SK-N-MC (cell line): ENCODE data around the gene ZNF775.
A peak's percentile ranks its signal among the peaks of the same experiment; 100 is the strongest.

Experiments used
- DNase-seq: peaks from one replicate; pipeline ENCODE4 v3.0.0-alpha.2; 2011; ENCODE audit warnings: low read depth, low spot score
- H3K27ac ChIP-seq: fragments of 200-600 bp; sonication (generic); 2 replicates; pipeline ENCODE4 v1.5.1; 2016; ENCODE audit warnings: mixed run types
- H3K36me3 ChIP-seq: fragments of 200-600 bp; sonication (generic); 2 replicates; pipeline ENCODE4 v1.6.1; 2017; ENCODE audit warnings: antibody characterized with exemption, low read length, mixed read lengths; ENCODE audit not compliant: insufficient read depth
- H3K4me3 ChIP-seq: fragments of 200-600 bp; sonication (generic); 2 replicates; pipeline ENCODE4 v1.5.1; 2016
- H3K9ac ChIP-seq: fragments of 200-600 bp; sonication (generic); 2 replicates; pipeline ENCODE4 v1.8.0; 2017; ENCODE audit warnings: mixed run types, mixed read lengths; ENCODE audit not compliant: insufficient read length
- H3K9me3 ChIP-seq: fragments of 200-600 bp; sonication (generic); 2 replicates; pipeline ENCODE4 v1.6.1; 2017; ENCODE audit warnings: low read depth, mild to moderate bottlenecking, antibody characterized with exemption, low read length, moderate library complexity, mixed read lengths
- EZH2 ChIP-seq: fragments of 200-600 bp; sonication (generic); IDR thresholded peaks from one replicate; pipeline ENCODE4 v1.6.1; 2017; ENCODE audit warnings: antibody characterized with exemption
- FOXP2 ChIP-seq: optimal IDR thresholded peaks from 2 replicates; pipeline ENCODE3; 2011; ENCODE audit warnings: mild to moderate bottlenecking, moderate library complexity; ENCODE audit not compliant: insufficient read depth; ENCODE audit errors: extremely low read length, control extremely low read depth
- POLR2AphosphoS5 ChIP-seq: IDR thresholded peaks from 2 replicates; pipeline ENCODE4 v1.6.1; 2012; ENCODE audit warnings: mild to moderate bottlenecking, low read depth, low read length, borderline replicate concordance

Gene ZNF775

GRCh38 chr7:150356265-150356897 lies 22.7 kb upstream of the ZNF775 start:
- no peak for DNase-seq
- Histone ChIP-seq H3K36me3 (no peaks in the 10 kb centered on the region), H3K27ac (no peak overlapping the region), H3K4me3 (no peak overlapping the region), H3K9ac (no peak overlapping the region), H3K9me3 (no peaks in the 10 kb centered on the region)
- TF ChIP-seq POLR2AphosphoS5 (no peak), FOXP2 (no peak), EZH2 (no peak)

- Histone ChIP-seq H3K9ac (no peak overlapping the region), H3K36me3 (no peaks in the 10 kb centered on the region), H3K4me3 (peak overlapping the region; percentile 72), H3K27ac (no peak overlapping the region), H3K9me3 (no peaks in the 10 kb centered on the region)
- no peak for DNase-seq
- TF ChIP-seq POLR2AphosphoS5 (no peak; the same call in 1 of the 2 replicates), EZH2 (no peak), FOXP2 (peak; percentile 81)
Measured at GRCh38 chr7:150357270-150357669, 21.9 kb upstream of the ZNF775 start.

- H3K4me3 ChIP-seq = peak overlapping the region; percentile 72
- DNase-seq = no peak
- H3K9ac ChIP-seq = no peak overlapping the region
- H3K27ac ChIP-seq = no peak overlapping the region
- TF ChIP-seq FOXP2 (no peak), EZH2 (no peak), POLR2AphosphoS5 (no peak)
- H3K9me3 ChIP-seq = no peaks in the 10 kb centered on the region
- H3K36me3 ChIP-seq = no peaks in the 10 kb centered on the region
Measured at GRCh38 chr7:150357771-150358427, 21.2 kb upstream of the ZNF775 start.

- H3K9me3 ChIP-seq = no peaks in the 10 kb centered on the region
- H3K4me3 ChIP-seq = no peak overlapping the region
- H3K9ac ChIP-seq = no peak overlapping the region
- H3K27ac ChIP-seq = no peak overlapping the region
- TF ChIP-seq POLR2AphosphoS5 (no peak), EZH2 (no peak), FOXP2 (no peak)
- no peaks in the 10 kb centered on the region for H3K36me3 ChIP-seq
- DNase-seq = no peak
Measured at GRCh38 chr7:150358433-150358832, 20.7 kb upstream of the ZNF775 start.

GRCh38 chr7:150358988-150359621 lies 20.0 kb upstream of the ZNF775 start:
- Histone ChIP-seq H3K27ac (no peak overlapping the region), H3K4me3 (no peak overlapping the region), H3K9me3 (no peaks in the 10 kb centered on the region), H3K36me3 (no peaks in the 10 kb centered on the region), H3K9ac (no peak overlapping the region)
- TF ChIP-seq POLR2AphosphoS5 (no peak), FOXP2 (no peak), EZH2 (no peak)
- DNase-seq = no peak

- H3K4me3 ChIP-seq = no peak overlapping the region
- no peak overlapping the region for H3K9ac ChIP-seq
- no peak for DNase-seq
- no peak overlapping the region for H3K27ac ChIP-seq
- H3K36me3 ChIP-seq = no peaks in the 10 kb centered on the region
- no peaks in the 10 kb centered on the region for H3K9me3 ChIP-seq
- TF ChIP-seq FOXP2 = no peak
- TF ChIP-seq POLR2AphosphoS5 = no peak
- no peak for TF ChIP-seq EZH2
Measured at GRCh38 chr7:150359622-150360362, 19.3 kb upstream of the ZNF775 start.

- no peak overlapping the region for H3K9ac ChIP-seq
- H3K9me3 ChIP-seq = no peaks in the 10 kb centered on the region
- H3K4me3 ChIP-seq = no peak overlapping the region
- H3K36me3 ChIP-seq = no peaks in the 10 kb centered on the region
- H3K27ac ChIP-seq = no peak overlapping the region
- no peak for DNase-seq
- no peak for TF ChIP-seq EZH2
- TF ChIP-seq POLR2AphosphoS5 = no peak
- TF ChIP-seq FOXP2 = no peak
Measured at GRCh38 chr7:150360363-150361058, 18.6 kb upstream of the ZNF775 start.

GRCh38 chr7:150361402-150361801 lies 17.7 kb upstream of the ZNF775 start:
- no peaks in the 10 kb centered on the region for H3K9me3 ChIP-seq
- H3K27ac ChIP-seq = no peak overlapping the region
- H3K4me3 ChIP-seq = no peak overlapping the region
- H3K36me3 ChIP-seq = no peaks in the 10 kb centered on the region
- TF ChIP-seq EZH2 (no peak), POLR2AphosphoS5 (no peak), FOXP2 (no peak)
- no peak for DNase-seq
- H3K9ac ChIP-seq = no peak overlapping the region
